Measurements from ENCODE around the gene MSANTD3. TPM values are rescaled to one million over a fixed set of nuclear protein-coding genes. Genes with fewer than 3 reads are reported as not detected.

Gene MSANTD3
- total and polyA plus RNA-seq, 2 experiments from 2014 or later: 19.7 to 34.5 TPM

GRCh38 chr9:100473276-100474081 lies 46.5 kb downstream of the MSANTD3 start (continued):
- TF ChIP-seq REST (IDR thresholded peaks at IDR 0.05; ENCODE audit: unreplicated experiment): no peak
- TF ChIP-seq CREB1 (CRISPR knock-in tag; IDR thresholded peaks at IDR 0.05; ENCODE audit: low read depth): no peak
- no peak for TF ChIP-seq STAT1 (IDR thresholded peaks at IDR 0.05; ENCODE audit: unreplicated experiment)
- no peak for TF ChIP-seq ZNF114 (CRISPR knock-in tag; IDR thresholded peaks at IDR 0.05)
- no peak for TF ChIP-seq NANOG (IDR thresholded peaks at IDR 0.05; ENCODE audit: borderline replicate concordance)
- TF ChIP-seq ZNF331 (CRISPR knock-in tag; IDR thresholded peaks at IDR 0.05; ENCODE audit: low read depth): no peak
- no peak; the same call in 1 of the 2 replicates for TF ChIP-seq POLR2AphosphoS5 (IDR thresholded peaks at IDR 0.05; ENCODE audit: low read depth)
- TF ChIP-seq CTCF (conservative IDR thresholded peaks at IDR 0.05; ENCODE audit: low read depth in 2 of 2): no peak
- TF ChIP-seq ETS1 (IDR thresholded peaks at IDR 0.05): no peak
- TF ChIP-seq EZH2phosphoT487 (IDR thresholded peaks at IDR 0.05; ENCODE audit: unreplicated experiment): no peak
- TF ChIP-seq JUNB (IDR thresholded peaks at IDR 0.05; ENCODE audit: unreplicated experiment): no peak

Measured in GM23338 (cell line).